Nephron progenitor cell (in vitro differentiated cells): ENCODE data around the gene FITM1.

Experiments used
- DNase-seq: peaks from one replicate; pipeline ENCODE4 v3.0.0; 2021
- H3K27ac Mint-ChIP-seq: 2 replicates; pipeline ENCODE4 v1.8.0; 2021; ENCODE audit warnings: mild to moderate bottlenecking, moderate library complexity, mixed read lengths
- H3K27me3 Mint-ChIP-seq: 2 replicates; pipeline ENCODE4 v1.8.0; 2021; ENCODE audit warnings: mild to moderate bottlenecking, low read depth, mixed read lengths; ENCODE audit not compliant: poor library complexity
- H3K36me3 Mint-ChIP-seq: 2 replicates; pipeline ENCODE4 v1.8.0; 2021; ENCODE audit warnings: low read depth, mixed read lengths
- H3K4me1 Mint-ChIP-seq: 2 replicates; pipeline ENCODE4 v1.8.0; 2021; ENCODE audit warnings: mixed read lengths
- H3K4me3 Mint-ChIP-seq: 2 replicates; pipeline ENCODE4 v1.8.0; 2021; ENCODE audit warnings: mild to moderate bottlenecking, moderate library complexity, mixed read lengths
- H3K9me3 Mint-ChIP-seq: 2 replicates; pipeline ENCODE4 v1.8.0; 2021; ENCODE audit warnings: mild to moderate bottlenecking, moderate library complexity, mixed read lengths
- TF ChIP-seq, protein P1 (sequence below): fragments of 200-600 bp; sonication (generic); IDR thresholded peaks from 2 replicates; pipeline ENCODE4 v1.5.0; 2021; ENCODE audit warnings: antibody characterized with exemption

FITM1 gene

GRCh38 chr14:24122898-24123297 is 7.6 kb upstream of the FITM1 start:
- no peak overlapping the region for H3K27ac Mint-ChIP-seq

DNA sequence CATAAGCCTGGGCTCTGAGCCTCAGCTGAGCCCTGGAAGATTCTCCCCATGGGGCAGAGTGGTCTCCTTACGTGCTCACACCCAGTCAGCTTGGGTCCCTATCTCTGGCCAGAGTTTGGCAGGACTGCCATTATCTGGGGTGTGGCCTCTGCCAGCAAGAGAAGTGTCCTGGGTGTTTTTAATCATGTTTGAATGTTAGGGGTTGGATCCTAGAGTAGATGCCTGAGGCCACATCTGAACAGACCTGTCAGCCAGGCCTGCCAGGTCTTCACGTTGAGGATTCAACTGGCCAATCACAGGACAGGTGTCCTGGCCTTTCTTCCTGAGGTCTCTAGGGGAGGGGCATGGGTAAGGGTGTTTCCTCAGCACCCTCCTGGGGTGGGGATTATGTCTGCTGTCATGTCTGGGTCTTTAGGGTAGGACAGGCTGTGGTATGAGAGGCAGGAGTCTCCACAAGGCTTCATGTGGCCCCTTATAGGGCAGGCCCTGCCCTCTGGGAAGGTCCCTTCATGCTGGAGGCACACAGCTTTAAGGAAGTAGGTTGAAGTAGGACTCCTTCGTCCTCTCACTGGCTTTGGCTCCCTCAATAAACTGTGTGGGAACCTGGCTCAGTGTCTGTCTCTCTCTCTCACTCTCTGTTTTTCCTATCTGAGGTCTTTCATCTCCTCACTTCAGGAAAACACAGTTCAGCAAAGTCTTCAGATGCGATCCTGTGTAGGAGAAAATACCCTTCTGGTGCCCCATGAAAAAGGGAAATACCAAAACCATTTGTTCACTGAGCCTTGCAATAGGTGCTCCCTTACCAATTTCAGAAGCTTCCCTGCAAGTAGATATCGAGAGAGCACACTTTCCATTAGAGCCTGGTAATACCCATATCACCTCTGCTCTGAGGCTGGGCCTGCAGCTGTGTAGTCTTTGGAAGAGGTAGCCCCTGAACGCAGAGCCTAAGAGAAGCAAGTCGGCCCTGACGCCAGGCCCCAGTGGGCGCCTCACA is 6.7 kb upstream of the FITM1 start:
- Mint-ChIP-seq H3K27me3 (peaks cover 4% of the 10 kb centered on the region), H3K4me1 (no peaks in the 10 kb centered on the region), H3K27ac (peak overlapping the region; percentile 25), H3K4me3 (no peak overlapping the region), H3K9me3 (no peaks in the 10 kb centered on the region), H3K36me3 (peaks cover 34% of the 10 kb centered on the region)
- TF ChIP-seq, protein P1, sequence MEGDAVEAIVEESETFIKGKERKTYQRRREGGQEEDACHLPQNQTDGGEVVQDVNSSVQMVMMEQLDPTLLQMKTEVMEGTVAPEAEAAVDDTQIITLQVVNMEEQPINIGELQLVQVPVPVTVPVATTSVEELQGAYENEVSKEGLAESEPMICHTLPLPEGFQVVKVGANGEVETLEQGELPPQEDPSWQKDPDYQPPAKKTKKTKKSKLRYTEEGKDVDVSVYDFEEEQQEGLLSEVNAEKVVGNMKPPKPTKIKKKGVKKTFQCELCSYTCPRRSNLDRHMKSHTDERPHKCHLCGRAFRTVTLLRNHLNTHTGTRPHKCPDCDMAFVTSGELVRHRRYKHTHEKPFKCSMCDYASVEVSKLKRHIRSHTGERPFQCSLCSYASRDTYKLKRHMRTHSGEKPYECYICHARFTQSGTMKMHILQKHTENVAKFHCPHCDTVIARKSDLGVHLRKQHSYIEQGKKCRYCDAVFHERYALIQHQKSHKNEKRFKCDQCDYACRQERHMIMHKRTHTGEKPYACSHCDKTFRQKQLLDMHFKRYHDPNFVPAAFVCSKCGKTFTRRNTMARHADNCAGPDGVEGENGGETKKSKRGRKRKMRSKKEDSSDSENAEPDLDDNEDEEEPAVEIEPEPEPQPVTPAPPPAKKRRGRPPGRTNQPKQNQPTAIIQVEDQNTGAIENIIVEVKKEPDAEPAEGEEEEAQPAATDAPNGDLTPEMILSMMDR: no peak
- no peak for DNase-seq

More at GRCh38 chr14:24122898-24123297, 7.6 kb upstream of the FITM1 start:
- peaks cover 4% of the 10 kb centered on the region for H3K27me3 Mint-ChIP-seq
- no peaks in the 10 kb centered on the region for H3K4me1 Mint-ChIP-seq
- peaks cover 42% of the 10 kb centered on the region for H3K36me3 Mint-ChIP-seq
- no peak for DNase-seq
- H3K9me3 Mint-ChIP-seq: no peaks in the 10 kb centered on the region
- TF ChIP-seq, protein P1: no peak
- H3K4me3 Mint-ChIP-seq: no peak overlapping the region

DNA sequence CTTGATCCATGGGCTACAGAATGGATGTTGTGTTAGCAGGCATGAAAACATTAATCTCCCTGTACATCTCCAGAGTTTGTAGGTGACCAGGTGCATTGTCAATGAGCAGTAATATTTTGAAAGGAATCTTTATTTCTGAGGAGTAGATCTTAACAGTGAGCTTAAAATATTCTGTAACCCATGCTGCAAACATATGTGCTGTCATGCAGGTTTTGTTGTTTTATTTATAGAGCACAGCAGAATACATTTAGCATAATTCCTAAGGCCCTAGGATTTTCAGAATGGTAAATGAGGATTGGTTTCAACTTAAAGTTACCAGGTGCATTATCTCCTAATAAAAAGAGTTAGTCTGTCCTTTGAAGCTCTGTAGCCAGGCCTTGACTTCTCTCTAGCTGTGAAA is 3.5 kb upstream of the FITM1 start:
- Mint-ChIP-seq H3K9me3 (no peaks in the 10 kb centered on the region), H3K36me3 (peaks cover 12% of the 10 kb centered on the region), H3K4me1 (peaks cover 16% of the 10 kb centered on the region), H3K4me3 (no peak overlapping the region), H3K27ac (no peak overlapping the region), H3K27me3 (peaks cover 3% of the 10 kb centered on the region)
- DNase-seq: no peak
- TF ChIP-seq, protein P1: no peak

DNA sequence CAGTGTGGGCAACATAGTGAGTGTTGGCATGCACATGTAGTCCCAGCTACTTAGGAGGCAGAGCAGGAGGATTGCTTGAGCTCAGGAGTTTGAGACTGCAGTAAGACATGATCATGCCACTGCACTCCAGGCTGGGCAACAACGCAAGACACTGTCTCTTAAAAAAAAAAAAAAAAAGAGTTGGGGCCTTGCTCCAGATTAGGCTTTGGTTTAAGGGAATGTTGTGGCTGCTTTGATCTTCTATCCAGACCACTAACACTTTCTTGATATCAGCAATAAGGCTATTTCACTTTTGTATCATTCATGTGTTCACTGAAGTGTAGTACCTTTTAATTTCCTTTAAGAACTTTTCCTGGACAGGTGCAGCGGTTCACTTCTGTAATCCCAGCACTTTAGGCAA is 2.8 kb upstream of the FITM1 start:
- H3K27ac Mint-ChIP-seq: no peak overlapping the region
- H3K4me3 Mint-ChIP-seq: no peak overlapping the region
- H3K9me3 Mint-ChIP-seq: no peaks in the 10 kb centered on the region
- peaks cover 12% of the 10 kb centered on the region for H3K36me3 Mint-ChIP-seq
- peaks cover 24% of the 10 kb centered on the region for H3K4me1 Mint-ChIP-seq
- TF ChIP-seq, protein P1: no peak
- DNase-seq: no peak
- peaks cover 3% of the 10 kb centered on the region for H3K27me3 Mint-ChIP-seq

GRCh38 chr14:24129410-24129998 is 955 bp upstream of the FITM1 start:
- no peak for DNase-seq
- H3K36me3 Mint-ChIP-seq: peaks cover 5% of the 10 kb centered on the region
- TF ChIP-seq, protein P1: no peak
- peaks cover 28% of the 10 kb centered on the region for H3K4me1 Mint-ChIP-seq
- H3K4me3 Mint-ChIP-seq: no peak overlapping the region
- peaks cover 3% of the 10 kb centered on the region for H3K27me3 Mint-ChIP-seq
- no peak overlapping the region for H3K27ac Mint-ChIP-seq
- H3K9me3 Mint-ChIP-seq: no peaks in the 10 kb centered on the region
